NB4 (cell line): ENCODE measurements around the gene CYP11A1.

Experiments
- CTCF ChIP-seq: IDR thresholded peaks from one replicate; pipeline ENCODE4 v1.5.1; 2012; ENCODE audit warnings: low read depth, low read length
- MAX ChIP-seq: IDR thresholded peaks from 2 replicates; pipeline ENCODE4 v1.6.1; 2011; ENCODE audit warnings: low read depth, low read length
- MYC ChIP-seq: IDR thresholded peaks from 2 replicates; pipeline ENCODE4 v1.6.1; 2011; ENCODE audit warnings: low read depth, low read length
- POLR2A ChIP-seq: IDR thresholded peaks from 2 replicates; pipeline ENCODE4 v1.6.1; 2011; ENCODE audit warnings: mild to moderate bottlenecking; ENCODE audit not compliant: insufficient read length; ENCODE audit errors: extremely low read depth

- TF ChIP-seq CTCF (no peak), POLR2A (no peak), MYC (no peak), MAX (no peak)
These were observed 44.2 kb upstream of the CYP11A1 start for GRCh38 chr15:74411686-74412085.
